Ovary (tissue), 3 donors: ENCODE results near the gene LRIT2.

Experiments used
- EP300 ChIP-seq: sonication (generic); formaldehyde crosslinking; IDR thresholded peaks from one replicate; pipeline ENCODE4 v1.6.1; 2017; ENCODE audit warnings: antibody characterized with exemption
- POLR2A ChIP-seq: fragments of 450-650 bp; IDR thresholded peaks from one replicate; pipeline ENCODE4 v1.6.1; 2017; ENCODE audit warnings: antibody characterized with exemption, mild to moderate bottlenecking, moderate library complexity
- TF ChIP-seq, protein P1 (sequence below), 3 donors: fragments of 450-650 bp in 2 of 3; fragments of 200-600 bp in 1 of 3; IDR thresholded peaks; one replicate each; pipeline versions ENCODE4 v1.5.1 to v1.8.0; 2016 to 2022; ENCODE audit warnings: antibody characterized with exemption in 3 of 3, mild to moderate bottlenecking in 1 of 3
- donor health status: DM: no; HTN: no; CAD: no.

DNA sequence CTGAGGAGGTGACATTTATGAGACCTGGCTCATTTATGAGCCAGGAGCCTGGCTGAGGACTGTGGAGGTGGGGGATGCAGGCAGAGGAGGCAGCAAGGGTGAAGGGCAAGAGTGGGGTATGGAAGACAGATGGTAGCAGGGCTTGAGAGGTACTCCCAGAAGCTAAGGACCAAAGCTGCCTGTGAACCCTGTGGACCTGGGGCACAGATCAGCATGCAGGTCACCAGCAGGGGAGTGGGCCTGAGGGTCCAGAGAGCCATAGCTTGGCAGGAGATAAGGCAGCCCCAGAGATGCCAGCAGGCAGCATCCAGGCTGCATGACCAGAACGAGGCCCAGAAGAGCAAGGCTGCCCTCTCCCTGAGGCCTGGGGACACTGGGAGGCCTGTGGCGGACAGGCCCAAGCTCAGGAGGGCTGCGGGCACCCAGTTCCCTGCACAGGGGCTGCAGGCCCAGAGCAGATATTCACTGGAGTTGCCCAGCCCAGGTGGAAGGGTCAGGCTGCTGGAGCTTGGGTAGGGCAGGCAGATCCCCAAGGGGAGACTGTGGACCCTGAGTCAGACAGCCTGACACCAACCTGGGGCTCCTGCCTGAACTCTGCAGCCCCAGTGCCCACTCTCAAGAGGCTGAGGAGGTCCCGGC, 48.4 kb downstream of the LRIT2 start:
- TF ChIP-seq POLR2A (no peak), EP300 (no peak)
- TF ChIP-seq, protein P1, sequence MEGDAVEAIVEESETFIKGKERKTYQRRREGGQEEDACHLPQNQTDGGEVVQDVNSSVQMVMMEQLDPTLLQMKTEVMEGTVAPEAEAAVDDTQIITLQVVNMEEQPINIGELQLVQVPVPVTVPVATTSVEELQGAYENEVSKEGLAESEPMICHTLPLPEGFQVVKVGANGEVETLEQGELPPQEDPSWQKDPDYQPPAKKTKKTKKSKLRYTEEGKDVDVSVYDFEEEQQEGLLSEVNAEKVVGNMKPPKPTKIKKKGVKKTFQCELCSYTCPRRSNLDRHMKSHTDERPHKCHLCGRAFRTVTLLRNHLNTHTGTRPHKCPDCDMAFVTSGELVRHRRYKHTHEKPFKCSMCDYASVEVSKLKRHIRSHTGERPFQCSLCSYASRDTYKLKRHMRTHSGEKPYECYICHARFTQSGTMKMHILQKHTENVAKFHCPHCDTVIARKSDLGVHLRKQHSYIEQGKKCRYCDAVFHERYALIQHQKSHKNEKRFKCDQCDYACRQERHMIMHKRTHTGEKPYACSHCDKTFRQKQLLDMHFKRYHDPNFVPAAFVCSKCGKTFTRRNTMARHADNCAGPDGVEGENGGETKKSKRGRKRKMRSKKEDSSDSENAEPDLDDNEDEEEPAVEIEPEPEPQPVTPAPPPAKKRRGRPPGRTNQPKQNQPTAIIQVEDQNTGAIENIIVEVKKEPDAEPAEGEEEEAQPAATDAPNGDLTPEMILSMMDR (IDR thresholded peaks at IDR 0.05): no peak
